Small intestine (tissue), 7 donors: Measurements from ENCODE around the gene MEAK7. TPM values are rescaled to one million over a fixed set of nuclear protein-coding genes. Genes with fewer than 3 reads are reported as not detected.

Experiments
- DNase-seq, 2 donors: peaks; one replicate each; pipeline versions ENCODE4 v3.0.0 to v3.0.0-alpha.2; 2013
- FAIRE-seq: peaks from 2 replicates; lab custom pipeline; 2012; peaks lifted over from hg19 to GRCh38; lab: Jason Lieb, UNC
- H3K27ac ChIP-seq, 3 donors: one replicate each; pipeline ENCODE4 v1.5.1; 2013; ENCODE audit warnings: low read length in 2 of 3, mild to moderate bottlenecking in 2 of 3, control low read depth in 1 of 3, inconsistent platforms in 1 of 3, low read depth in 1 of 3, moderate library complexity in 1 of 3
- H3K27me3 ChIP-seq, 3 donors: one replicate each; pipeline ENCODE4 v1.6.1; 2013; ENCODE audit warnings: low read length in 3 of 3, inconsistent platforms in 1 of 3; ENCODE audit not compliant: control insufficient read depth in 3 of 3, insufficient read depth in 3 of 3
- H3K36me3 ChIP-seq, 3 donors: one replicate each; pipeline ENCODE4 v1.6.1; 2013; ENCODE audit warnings: low read length in 3 of 3, inconsistent platforms in 1 of 3, low read depth in 1 of 3, mild to moderate bottlenecking in 1 of 3, moderate library complexity in 1 of 3; ENCODE audit not compliant: control insufficient read depth in 3 of 3, insufficient read depth in 2 of 3
- H3K4me1 ChIP-seq, 3 donors: one replicate each; pipeline ENCODE4 v1.6.1; 2013; ENCODE audit warnings: low read length in 2 of 3, inconsistent platforms in 1 of 3, low read depth in 1 of 3, mild to moderate bottlenecking in 1 of 3, moderate library complexity in 1 of 3; ENCODE audit not compliant: control insufficient read depth in 3 of 3, insufficient read depth in 2 of 3
- H3K4me3 ChIP-seq, 3 donors: one replicate each; pipeline ENCODE4 v1.5.1; 2013; ENCODE audit warnings: low read length in 3 of 3, control low read depth in 1 of 3, inconsistent platforms in 1 of 3, low read depth in 1 of 3, mild to moderate bottlenecking in 1 of 3, moderate library complexity in 1 of 3
- H3K9me3 ChIP-seq, 2 donors: one replicate each; pipeline ENCODE4 v1.6.1; 2013; ENCODE audit warnings: low read depth in 1 of 2, low read length in 1 of 2; ENCODE audit not compliant: control insufficient read depth in 2 of 2, insufficient read depth in 1 of 2
- WGBS, 3 donors: extraction: QIAGEN DNeasy Blood & Tissue Kit; methylation state at CpG; one replicate each; pipeline ENCODE4 v1.1.7; 2013; 5-methylcytosine and 5-hydroxymethylcytosine counted together
- polyA plus RNA-seq, 4 donors: library from polyadenylated mRNA; stranded (reverse) in 3 of 4; unstranded in 1 of 4; fragments of 200-250 nt in 3 of 4; fragments of 120-200 nt in 1 of 4; gene quantifications; one replicate each; pipeline versions ENCODE4 v1.2.1 to v1.2.3, GENCODE V29; 2013
- donor health status: healthy with polysubstance abuse.
- donor health status: control.
- donor health status: control.
- donor health status: Bipolar disorder and iron deficiency.
- donor health status: healthy.

MEAK7 gene
- polyA plus RNA-seq, 4 donors = 7.3 to 9.2 (median 7.4) TPM

GRCh38 chr16:84538222-84538840, 33.9 kb upstream of the MEAK7 start:
- FAIRE-seq (no peak), DNase-seq (no peak)
- Histone ChIP-seq H3K27ac (no peak overlapping the region), H3K36me3 (no peaks in the 10 kb centered on the region), H3K27me3 (no peaks in the 10 kb centered on the region), H3K4me1 (no peaks in the 10 kb centered on the region), H3K4me3 (no peak overlapping the region), H3K9me3 (peaks cover 0 to 7% of the 10 kb centered on the region in 2 donors)
- WGBS, 3 donors = 90 to 96% (median 96%) methylated on average over 6 of the region's 6 CpGs

GRCh38 chr16:84537491-84538151, 33.2 kb upstream of the MEAK7 start:
- DNase-seq = no peak
- Histone ChIP-seq H3K9me3 (peaks cover 0 to 7% of the 10 kb centered on the region in 2 donors), H3K4me3 (no peak overlapping the region), H3K36me3 (no peaks in the 10 kb centered on the region), H3K27me3 (no peaks in the 10 kb centered on the region), H3K4me1 (peaks cover 0 to 4% (median 0%) of the 10 kb centered on the region in 3 donors), H3K27ac (no peak overlapping the region)
- FAIRE-seq = no peak
- WGBS, 3 donors = 81 to 91% (median 89%) methylated on average over 11 of the region's 11 CpGs

- DNase-seq (no peak), FAIRE-seq (no peak)
- Histone ChIP-seq H3K4me1 (peaks cover 0 to 4% (median 0%) of the 10 kb centered on the region in 3 donors), H3K36me3 (no peaks in the 10 kb centered on the region), H3K27ac (no peak overlapping the region), H3K9me3 (peaks cover 0 to 7% of the 10 kb centered on the region in 2 donors), H3K4me3 (no peak overlapping the region), H3K27me3 (no peaks in the 10 kb centered on the region)
- WGBS, 3 donors = 86 to 88% (median 86%) methylated on average over 9 of the region's 9 CpGs
Observed at GRCh38 chr16:84535851-84536250, 31.4 kb upstream of the MEAK7 start.

- Histone ChIP-seq H3K27ac (no peak overlapping the region), H3K4me3 (no peak overlapping the region), H3K4me1 (peaks cover 0 to 4% (median 0%) of the 10 kb centered on the region in 3 donors), H3K27me3 (no peaks in the 10 kb centered on the region), H3K36me3 (no peaks in the 10 kb centered on the region), H3K9me3 (peaks cover 0 to 7% of the 10 kb centered on the region in 2 donors)
- DNase-seq = no peak
- FAIRE-seq = no peak
- 48 to 64% (median 57%) methylated on average over 6 of the region's 6 CpGs for WGBS, 3 donors
Observed at GRCh38 chr16:84535408-84535807, 30.9 kb upstream of the MEAK7 start.

GRCh38 chr16:84534815-84535214, 30.4 kb upstream of the MEAK7 start:
- peaks cover 0 to 3% of the 10 kb centered on the region in 2 donors for H3K9me3 ChIP-seq
- no peaks in the 10 kb centered on the region for H3K36me3 ChIP-seq
- H3K4me1 ChIP-seq = peaks cover 0 to 4% (median 0%) of the 10 kb centered on the region in 3 donors
- no peak overlapping the region for H3K27ac ChIP-seq
- DNase-seq (no peak), FAIRE-seq (no peak)
- no peak overlapping the region for H3K4me3 ChIP-seq
- 87 to 97% (median 93%) methylated on average over 5 of the region's 5 CpGs for WGBS, 3 donors
- H3K27me3 ChIP-seq = no peaks in the 10 kb centered on the region

- Histone ChIP-seq H3K36me3 (no peaks in the 10 kb centered on the region), H3K9me3 (peaks cover 0 to 6% of the 10 kb centered on the region in 2 donors), H3K4me1 (peaks cover 0 to 4% (median 0%) of the 10 kb centered on the region in 3 donors), H3K4me3 (no peak overlapping the region), H3K27me3 (no peaks in the 10 kb centered on the region), H3K27ac (peak overlapping the region in 2 of 3 donors; percentile 56 to 77)
- FAIRE-seq = no peak
- 66 to 85% (median 84%) methylated on average over 11 of the region's 11 CpGs for WGBS, 3 donors
- no peak for DNase-seq
Observed at GRCh38 chr16:84532855-84533486, 28.5 kb upstream of the MEAK7 start.

GRCh38 chr16:84532291-84532724, 27.8 kb upstream of the MEAK7 start:
- Histone ChIP-seq H3K4me3 (no peak overlapping the region), H3K36me3 (no peaks in the 10 kb centered on the region), H3K27me3 (no peaks in the 10 kb centered on the region), H3K27ac (peak overlapping the region in 2 of 3 donors; percentile 56 to 77), H3K9me3 (peaks cover 0 to 6% of the 10 kb centered on the region in 2 donors), H3K4me1 (peaks cover 0 to 4% (median 0%) of the 10 kb centered on the region in 3 donors)
- no peak for DNase-seq
- no peak for FAIRE-seq
- WGBS, 3 donors = 48 to 85% (median 84%) methylated on average over 10 of the region's 10 CpGs

- FAIRE-seq (no peak), DNase-seq (no peak)
- Histone ChIP-seq H3K36me3 (no peaks in the 10 kb centered on the region), H3K9me3 (peaks cover 0 to 6% of the 10 kb centered on the region in 2 donors), H3K4me3 (no peak overlapping the region), H3K27me3 (no peaks in the 10 kb centered on the region), H3K4me1 (peaks cover 0 to 9% (median 0%) of the 10 kb centered on the region in 3 donors), H3K27ac (peak overlapping the region in 2 of 3 donors; percentile 49 to 56)
- 73 to 88% (median 88%) methylated on average over 9 of the region's 9 CpGs for WGBS, 3 donors
Observed at GRCh38 chr16:84531671-84532111, 27.2 kb upstream of the MEAK7 start.
